ENCODE results near the gene CACYBP.

DNA sequence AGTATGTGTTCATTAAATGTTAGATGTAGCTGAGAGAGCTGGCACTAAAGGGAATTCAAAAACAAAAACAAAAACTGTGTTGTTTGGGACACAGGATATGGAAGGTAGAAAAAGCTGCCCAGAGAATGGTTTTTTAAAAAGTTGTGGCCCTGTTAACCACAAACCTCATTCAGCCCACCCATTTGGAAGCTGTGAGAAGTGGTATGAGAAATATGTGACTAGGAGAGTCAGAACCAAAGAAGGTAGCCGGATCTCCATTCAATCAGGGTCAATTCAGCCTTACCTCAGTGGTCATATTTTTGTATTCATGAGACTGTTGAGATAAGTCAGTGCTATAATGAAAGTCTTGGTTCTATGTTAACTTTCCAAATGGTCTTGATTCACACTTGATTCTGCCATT, 29.8 kb upstream of the CACYBP start:
- TF ChIP-seq ISL1 (CRISPR knock-in tag; IDR thresholded peaks at IDR 0.05) (no peak), ARNTL (CRISPR knock-in tag; IDR thresholded peaks at IDR 0.05; ENCODE audit: borderline replicate concordance, low read depth) (no peak), GLIS3 (CRISPR knock-in tag; IDR thresholded peaks at IDR 0.05) (no peak), RARB (CRISPR knock-in tag; IDR thresholded peaks at IDR 0.05) (no peak), SNAI2 (CRISPR knock-in tag; IDR thresholded peaks at IDR 0.05) (no peak), ZFP30 (CRISPR knock-in tag; IDR thresholded peaks at IDR 0.05) (no peak), ZFP3 (CRISPR knock-in tag; IDR thresholded peaks at IDR 0.05) (no peak), ESRRG (CRISPR knock-in tag; IDR thresholded peaks at IDR 0.05) (no peak), PPARA (CRISPR knock-in tag; IDR thresholded peaks at IDR 0.05; ENCODE audit: borderline replicate concordance) (no peak)
- TF ChIP-seq, protein P1, sequence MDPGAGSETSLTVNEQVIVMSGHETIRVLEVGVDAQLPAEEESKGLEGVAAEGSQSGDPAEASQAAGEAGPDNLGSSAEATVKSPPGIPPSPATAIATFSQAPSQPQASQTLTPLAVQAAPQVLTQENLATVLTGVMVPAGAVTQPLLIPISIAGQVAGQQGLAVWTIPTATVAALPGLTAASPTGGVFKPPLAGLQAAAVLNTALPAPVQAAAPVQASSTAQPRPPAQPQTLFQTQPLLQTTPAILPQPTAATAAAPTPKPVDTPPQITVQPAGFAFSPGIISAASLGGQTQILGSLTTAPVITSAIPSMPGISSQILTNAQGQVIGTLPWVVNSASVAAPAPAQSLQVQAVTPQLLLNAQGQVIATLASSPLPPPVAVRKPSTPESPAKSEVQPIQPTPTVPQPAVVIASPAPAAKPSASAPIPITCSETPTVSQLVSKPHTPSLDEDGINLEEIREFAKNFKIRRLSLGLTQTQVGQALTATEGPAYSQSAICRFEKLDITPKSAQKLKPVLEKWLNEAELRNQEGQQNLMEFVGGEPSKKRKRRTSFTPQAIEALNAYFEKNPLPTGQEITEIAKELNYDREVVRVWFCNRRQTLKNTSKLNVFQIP (CRISPR knock-in tag; IDR thresholded peaks at IDR 0.05; ENCODE audit: borderline replicate concordance, low read depth): no peak

All from SK-N-SH treated with all-trans-retinoic acid at 6 μM for 48 hours (cell line).